Stimulated activated CD8-positive, alpha-beta memory T cell treated with anti-CD3 and anti-CD28 coated beads, Interleukin-12 subunit alpha, Interleukin-12 subunit beta, amount 100 ng/mL, for 24 hours (primary cell): ENCODE data around the gene PRRC2B.
"Not testable (repeated sequence)": the region's sequence is repeated elsewhere in the genome, so short reads cannot be mapped to it uniquely, and the experiment has no call there.

Experiments used
- DNase-seq: peaks from one replicate; pipeline ENCODE4 v3.0.0-alpha.2; 2020; ENCODE audit errors: extremely low read depth

PRRC2B gene

DNA sequence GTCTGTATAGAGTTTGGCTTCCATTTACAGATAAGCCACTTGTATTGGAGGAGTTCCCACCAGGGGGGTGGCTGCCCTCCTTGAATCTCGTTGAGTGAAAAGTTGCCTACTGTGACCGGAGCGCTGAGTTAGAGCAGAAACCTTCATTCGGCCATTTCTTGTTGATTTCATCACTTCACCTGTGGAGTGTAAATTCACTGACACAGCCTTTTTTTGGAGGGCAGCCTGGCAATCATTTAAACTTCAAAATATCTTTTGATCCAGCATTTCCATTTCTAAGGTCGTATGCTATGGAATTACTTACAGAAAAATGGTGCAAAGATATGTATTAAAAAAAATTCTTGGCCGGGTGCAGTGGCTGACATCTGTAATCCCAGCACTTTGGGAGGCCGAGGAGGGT lies 40.8 kb downstream of the PRRC2B start:
- no peak for DNase-seq

DNA sequence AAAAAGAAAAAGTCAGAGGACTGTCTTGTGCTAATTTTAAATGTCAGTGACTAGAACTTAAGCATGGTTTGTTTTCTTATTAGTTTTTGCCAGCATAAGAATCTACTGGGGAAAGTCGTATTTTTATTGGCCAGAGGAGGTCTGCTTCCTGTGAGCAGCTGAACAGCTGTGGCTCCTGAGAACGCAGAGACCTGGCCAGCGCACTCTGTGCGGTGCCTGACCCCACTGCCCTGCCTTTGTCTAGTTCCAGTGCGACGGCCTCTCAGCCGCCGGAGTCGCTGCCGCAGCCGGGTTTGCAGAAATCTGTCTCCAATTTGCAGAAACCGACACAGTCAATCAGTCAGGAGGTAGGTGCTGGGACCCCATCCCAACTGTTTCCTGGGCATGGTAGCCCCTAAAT lies 42.5 kb downstream of the PRRC2B start:
- no peak for DNase-seq

DNA sequence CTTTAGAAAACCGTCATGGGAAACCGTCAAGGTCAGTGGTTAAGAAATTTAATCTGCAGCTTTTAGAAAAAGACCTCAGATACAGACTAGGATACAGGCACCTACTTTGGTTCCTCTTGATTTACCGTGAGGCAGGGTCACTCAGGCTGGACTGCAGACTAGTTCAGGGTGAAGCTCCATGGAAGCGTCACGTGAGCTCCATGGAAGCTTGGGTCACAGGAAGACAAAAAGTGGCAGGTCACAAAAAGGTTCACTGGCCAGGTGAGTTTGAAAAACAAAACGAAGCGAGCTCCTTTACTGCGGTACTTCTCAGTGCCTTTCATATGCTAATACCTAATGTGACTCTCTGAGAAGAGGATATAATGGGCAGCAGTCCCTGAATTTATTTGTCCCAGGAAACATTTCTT lies 43.0 kb downstream of the PRRC2B start:
- no peak for DNase-seq

- no peak for DNase-seq
Measured at GRCh38 chr9:131438190-131438589, 44.3 kb downstream of the PRRC2B start.

GRCh38 chr9:131439224-131439623 lies 45.3 kb downstream of the PRRC2B start:
- no peak for DNase-seq

DNA sequence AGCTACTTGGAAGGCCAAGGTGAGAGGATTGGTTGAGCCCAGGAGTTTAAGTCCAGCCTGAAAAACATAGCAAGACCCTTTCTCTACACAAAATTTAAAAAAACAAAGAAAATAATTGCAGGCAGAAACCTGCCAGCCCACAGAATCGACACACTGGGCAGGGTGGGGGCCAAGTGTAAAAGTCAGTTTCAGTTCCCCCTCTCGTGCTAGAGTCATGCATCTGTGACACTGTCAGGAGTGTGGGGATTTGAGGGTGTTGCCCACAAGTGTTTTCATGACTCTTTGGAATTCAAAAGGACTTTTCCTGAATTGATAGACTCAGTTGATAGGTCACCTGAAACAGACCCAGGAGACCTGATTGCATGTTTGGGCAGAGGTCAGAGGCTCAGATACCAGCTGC lies 47.6 kb downstream of the PRRC2B start:
- no peak for DNase-seq

GRCh38 chr9:131442351-131442750 lies 48.5 kb downstream of the PRRC2B start:
- DNase-seq, result no peak

DNA sequence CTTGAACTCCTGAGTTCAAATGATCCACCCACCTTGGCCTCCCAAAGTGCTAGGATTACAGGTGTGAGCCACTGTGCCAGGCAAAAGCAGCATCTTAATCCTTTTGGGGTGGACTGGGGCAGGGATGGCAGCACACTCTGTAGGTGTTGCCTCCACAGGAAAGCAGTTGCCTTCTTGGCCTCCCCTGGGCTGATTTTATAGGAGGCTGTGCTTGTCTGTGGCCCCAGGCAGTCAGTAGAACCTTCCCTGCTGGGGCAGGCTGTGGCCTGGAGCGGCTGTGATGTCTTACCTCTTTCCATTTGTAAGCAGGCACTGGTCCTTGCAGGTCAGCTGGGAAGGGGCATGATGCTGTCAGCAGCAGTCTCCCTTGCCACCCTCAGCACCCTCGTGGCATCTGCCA lies 49.8 kb downstream of the PRRC2B start:
- DNase-seq, result no peak

DNA sequence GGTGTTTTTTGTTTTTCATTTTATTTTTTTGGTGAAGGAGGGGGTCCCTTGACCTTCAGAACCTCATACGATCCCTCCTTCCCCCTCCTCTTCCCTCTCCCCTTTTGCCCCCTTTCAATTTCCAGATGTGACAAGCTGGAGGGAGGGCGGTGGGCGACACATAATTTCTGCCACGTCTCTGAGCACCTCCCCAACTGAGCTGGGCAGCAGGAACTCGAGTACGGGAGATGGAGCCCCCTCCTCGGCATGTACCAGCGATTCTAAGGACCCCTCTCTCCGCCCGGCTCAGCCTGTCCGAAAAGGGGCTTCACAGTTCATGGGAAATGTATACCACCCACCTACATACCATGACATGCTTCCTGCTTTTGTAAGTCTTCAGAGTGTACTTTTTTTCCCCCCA lies 52.4 kb downstream of the PRRC2B start:
- DNase-seq, result no peak

GRCh38 chr9:131447148-131447547 lies 53.3 kb downstream of the PRRC2B start:
- no peak for DNase-seq

DNA sequence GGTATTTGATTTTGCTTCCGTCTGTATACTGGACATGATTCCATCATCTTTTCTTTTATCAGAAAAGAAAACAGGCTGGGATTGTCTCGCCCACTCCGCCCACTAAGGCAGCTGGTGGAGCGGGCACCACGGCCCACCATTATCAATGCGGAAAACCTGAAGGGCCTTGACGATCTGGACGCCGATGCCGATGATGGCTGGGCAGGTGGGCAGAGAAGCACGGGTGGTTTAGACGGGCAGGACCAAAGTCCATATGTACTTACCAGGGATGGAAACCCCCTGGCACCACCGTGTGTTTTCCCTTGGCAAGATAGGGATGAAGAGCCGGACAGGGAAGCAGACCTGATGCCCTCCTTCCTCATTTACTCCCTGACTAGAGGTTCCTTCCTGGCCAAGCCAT lies 53.7 kb downstream of the PRRC2B start:
- DNase-seq, result no peak

DNA sequence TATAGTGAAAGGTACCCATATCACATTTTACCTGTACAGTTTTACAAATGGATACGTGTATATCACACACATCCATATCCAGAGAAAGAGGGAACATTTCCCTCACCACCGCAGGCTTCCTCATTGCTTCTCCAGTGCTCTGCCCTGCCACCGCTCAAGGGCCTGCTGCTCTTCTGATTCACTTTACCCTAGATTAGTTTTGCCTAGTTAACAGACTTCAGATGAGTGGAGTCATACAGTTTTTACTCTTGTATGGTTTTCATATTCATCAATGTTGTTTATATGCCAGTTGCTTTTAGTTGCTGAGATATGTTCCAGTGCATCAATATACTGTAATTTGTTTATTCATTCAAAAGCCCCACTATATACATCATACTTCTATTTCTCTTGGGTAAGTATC lies 54.9 kb downstream of the PRRC2B start:
- no peak for DNase-seq

DNA sequence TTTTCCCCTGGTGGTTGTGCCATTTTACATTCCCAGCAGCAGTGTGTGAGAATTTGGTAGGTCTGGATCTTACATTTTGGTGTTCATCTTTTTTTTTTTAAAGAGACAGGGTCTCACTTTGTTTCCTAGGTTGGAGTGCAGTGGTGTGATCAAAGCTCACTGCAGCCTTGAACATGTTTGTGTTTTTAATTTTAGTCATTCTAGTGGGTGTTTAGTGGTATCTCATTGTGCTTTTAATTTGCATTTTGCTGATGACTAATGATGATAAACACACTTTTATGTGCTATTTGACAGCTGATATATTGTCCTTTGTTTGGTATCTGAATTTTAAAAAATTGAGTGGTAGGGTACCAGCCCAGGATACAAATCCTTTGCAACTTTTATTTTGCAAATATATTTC lies 55.4 kb downstream of the PRRC2B start:
- DNase-seq, result no peak

GRCh38 chr9:131454028-131454427 lies 60.1 kb downstream of the PRRC2B start:
- DNase-seq, result no peak

DNA sequence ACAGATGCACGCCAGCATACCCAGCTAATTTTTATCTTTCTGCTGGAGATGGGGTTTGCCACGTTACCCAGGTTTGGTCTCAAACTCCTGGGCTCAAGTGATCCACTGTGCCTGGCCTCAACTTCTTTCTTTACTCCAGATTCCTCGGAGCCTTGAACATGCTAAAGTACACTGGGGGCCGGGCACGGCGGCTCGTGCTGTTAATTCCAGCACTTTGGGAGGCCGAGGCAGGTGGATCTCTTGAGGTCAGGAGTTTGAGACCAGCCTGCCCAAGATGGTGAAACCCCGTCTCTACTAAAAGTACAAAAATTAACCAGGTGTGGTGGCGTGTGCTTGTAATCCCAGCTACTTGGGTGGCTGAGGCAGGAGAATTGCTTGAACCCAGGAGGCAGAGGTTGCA lies 61.8 kb downstream of the PRRC2B start:
- DNase-seq, result not testable (repeated sequence)

DNA sequence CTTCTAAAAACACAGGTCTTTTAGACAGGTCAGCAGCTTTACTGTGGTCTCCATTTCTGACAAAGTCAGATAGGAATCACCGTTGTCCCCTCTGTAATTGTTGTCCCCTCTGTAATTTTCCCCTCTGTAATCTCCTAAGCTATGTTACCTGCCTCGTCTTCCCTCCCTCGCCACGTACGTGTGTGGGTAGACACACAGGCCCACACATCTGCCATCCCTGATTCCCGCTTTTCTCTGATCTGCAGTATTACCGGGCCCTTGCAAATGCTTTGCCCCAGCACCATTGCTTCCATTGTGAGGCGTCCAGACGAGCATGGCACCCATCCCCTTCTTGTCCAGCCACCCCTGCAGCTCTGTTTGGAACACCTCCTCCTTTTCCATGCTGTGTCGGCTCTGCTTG lies 63.9 kb downstream of the PRRC2B start:
- no peak for DNase-seq

DNA sequence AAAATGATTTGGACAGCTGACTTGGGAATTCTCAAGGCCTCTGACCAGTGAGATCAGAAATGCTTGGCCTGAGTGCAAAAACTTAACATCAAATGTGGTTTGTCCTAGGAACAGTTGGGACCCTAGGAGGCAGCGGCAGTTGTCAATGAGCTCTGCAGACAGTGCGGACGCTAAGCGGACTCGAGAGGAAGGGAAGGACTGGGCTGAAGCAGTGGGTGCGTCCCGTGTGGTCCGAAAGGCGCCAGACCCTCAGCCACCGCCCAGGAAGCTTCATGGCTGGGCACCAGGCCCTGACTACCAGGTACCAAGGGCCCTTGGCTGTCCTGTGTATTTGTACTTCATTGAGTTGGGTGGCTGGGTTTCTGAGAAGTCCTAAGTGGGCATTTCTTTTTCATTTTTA lies 65.2 kb downstream of the PRRC2B start:
- no peak for DNase-seq

DNA sequence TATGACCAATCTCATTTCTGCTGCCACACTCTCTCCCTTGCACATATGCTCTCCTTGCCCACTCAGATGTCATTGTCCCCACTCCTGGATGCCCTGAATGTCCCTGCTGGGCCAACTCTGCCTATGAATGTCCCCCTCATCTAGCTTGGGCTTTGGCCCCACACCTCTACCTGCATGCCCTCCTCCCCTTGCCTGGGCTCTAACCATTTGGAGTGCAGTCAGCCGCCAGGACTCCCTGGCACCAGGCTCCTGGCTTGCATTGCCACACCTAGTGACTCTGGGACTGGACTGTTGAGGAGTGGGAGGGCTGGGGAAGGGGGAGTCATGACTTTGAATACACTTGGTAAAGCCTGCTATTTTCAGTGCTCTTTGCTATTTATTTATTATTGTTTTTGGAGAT lies 67.3 kb downstream of the PRRC2B start:
- no peak for DNase-seq

DNA sequence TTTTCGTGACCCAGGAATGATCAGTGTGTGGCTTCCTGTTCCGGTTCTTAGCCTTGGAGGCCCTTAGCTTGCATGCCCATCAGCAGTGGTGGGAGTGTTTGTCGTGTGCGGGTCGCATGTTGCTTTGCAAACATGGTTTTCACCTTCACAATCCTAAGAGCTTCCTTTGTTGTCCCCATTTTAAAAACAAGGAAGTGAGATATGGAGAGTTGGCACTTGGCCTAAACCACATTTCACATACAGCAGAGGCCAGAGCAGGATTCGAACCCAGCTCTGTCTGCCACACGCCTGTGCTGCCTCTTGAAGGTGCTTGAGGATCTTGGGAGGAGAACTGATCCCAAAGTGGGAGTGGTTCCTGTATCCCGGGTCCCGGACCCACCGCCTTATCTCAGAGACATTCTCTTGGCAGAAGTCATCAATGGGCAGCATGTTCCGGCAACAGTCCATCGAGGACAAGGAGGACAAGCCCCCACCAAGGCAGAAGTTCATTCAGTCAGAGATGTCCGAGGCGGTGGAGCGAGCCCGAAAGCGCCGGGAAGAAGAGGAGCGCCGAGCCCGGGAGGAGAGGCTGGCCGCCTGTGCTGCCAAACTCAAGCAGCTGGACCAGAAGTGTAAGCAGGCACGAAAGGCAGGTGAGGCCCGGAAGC lies 70.6 kb downstream of the PRRC2B start:
- DNase-seq, result no peak

DNA sequence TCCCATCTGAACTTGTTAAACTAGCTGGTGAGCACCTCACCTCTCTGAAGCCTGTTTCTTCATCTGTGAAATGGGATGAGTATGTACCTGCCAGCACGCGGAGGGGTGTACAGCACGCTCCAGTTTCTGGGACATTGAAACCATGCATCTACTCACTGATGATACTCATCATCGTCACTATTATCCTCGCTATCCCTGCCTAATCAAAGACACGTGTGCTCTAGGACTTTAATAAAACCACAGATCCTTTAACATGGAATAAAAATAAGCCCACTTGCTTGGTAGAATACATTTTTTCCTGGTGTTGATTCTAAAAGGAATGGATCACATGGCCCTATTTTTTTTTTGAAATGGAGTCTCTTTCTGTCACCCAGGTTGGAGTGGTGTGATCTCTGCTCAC lies 71.5 kb downstream of the PRRC2B start:
- no peak for DNase-seq

GRCh38 chr9:131467214-131467935 lies 73.5 kb downstream of the PRRC2B start:
- DNase-seq, result no peak

DNA sequence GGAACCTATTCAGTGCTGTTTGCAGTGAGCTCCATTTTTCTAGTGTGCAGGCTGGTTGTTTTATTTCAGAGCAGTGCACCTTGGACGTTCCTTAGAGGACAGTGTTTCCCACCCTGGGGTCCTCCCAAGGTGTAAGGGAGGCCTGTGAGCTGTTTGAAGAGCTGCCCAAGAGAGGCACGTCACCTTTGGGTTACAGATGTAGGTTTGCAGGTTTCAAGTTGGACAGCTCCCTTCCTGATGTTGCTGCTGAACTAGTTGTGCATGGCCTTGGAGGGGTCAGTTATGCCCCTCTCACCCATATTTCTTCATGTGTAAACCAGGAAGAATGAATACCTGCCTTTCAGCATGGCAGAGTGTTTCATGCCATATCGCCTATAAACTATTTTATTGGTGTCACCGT lies 74.1 kb downstream of the PRRC2B start:
- DNase-seq, result no peak

DNA sequence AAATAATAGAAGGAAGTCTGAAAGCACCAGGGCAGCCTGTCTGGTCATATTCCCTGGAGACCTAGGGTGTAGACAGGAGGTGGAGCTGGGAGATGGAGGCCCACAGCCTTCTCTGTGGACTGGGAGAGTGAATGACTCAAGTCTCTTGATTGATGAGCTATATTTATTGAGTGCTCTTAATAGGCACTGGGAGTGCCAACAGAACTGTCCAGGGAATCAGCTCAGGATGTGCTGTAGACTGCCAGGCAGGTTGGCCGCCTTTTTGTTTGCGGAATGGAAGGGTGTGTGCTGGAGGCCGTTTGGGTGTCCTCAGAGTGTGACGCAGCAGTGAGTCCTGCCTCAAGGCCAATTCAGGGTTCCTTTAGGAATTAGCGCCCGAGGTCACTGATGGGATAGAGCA lies 75.5 kb downstream of the PRRC2B start:
- DNase-seq, result no peak

GRCh38 chr9:131469951-131470350 lies 76.1 kb downstream of the PRRC2B start:
- no peak for DNase-seq
